H9 (cell line): Measurements from ENCODE around the gene MLLT3. TPM values are rescaled to one million over a fixed set of nuclear protein-coding genes. Genes with fewer than 3 reads are reported as not detected.

Source experiments
- DNase-seq: peaks from one replicate; pipeline ENCODE4 v3.0.0-alpha.2; 2017
- H2AFZ ChIP-seq: one replicate; pipeline ENCODE4 v1.6.1; 2013; ENCODE audit warnings: mild to moderate bottlenecking, low read length, control low read depth, moderate library complexity
- H2AK5ac ChIP-seq: 2 replicates; pipeline ENCODE4 v1.6.1; 2013; ENCODE audit warnings: low read length, control low read depth, mixed read lengths; ENCODE audit not compliant: insufficient read length
- H2BK120ac ChIP-seq: one replicate; pipeline ENCODE4 v1.6.1; 2013; ENCODE audit warnings: low read depth, mild to moderate bottlenecking, low read length, control low read depth, inconsistent platforms; ENCODE audit not compliant: poor library complexity, severe bottlenecking
- H2BK12ac ChIP-seq: 2 replicates; pipeline ENCODE4 v1.6.1; 2013; ENCODE audit warnings: low read length, control low read depth, mixed read lengths, low read depth; ENCODE audit not compliant: insufficient read length
- H2BK15ac ChIP-seq: 2 replicates; pipeline ENCODE4 v1.6.1; 2013; ENCODE audit warnings: low read depth, low read length, control low read depth
- H2BK20ac ChIP-seq: one replicate; pipeline ENCODE4 v1.6.1; 2013; ENCODE audit warnings: low read depth, mild to moderate bottlenecking, low read length, control low read depth, inconsistent platforms; ENCODE audit not compliant: poor library complexity, severe bottlenecking
- H2BK5ac ChIP-seq: 2 replicates; pipeline ENCODE4 v1.6.1; 2013; ENCODE audit warnings: low read length, control low read depth, mixed read lengths; ENCODE audit not compliant: insufficient read length
- H3K14ac ChIP-seq: 2 replicates; pipeline ENCODE4 v1.6.1; 2013; ENCODE audit warnings: low read length, control low read depth; ENCODE audit not compliant: insufficient read depth
- H3K18ac ChIP-seq: 2 replicates; pipeline ENCODE4 v1.6.1; 2013; ENCODE audit warnings: low read depth, mild to moderate bottlenecking, mixed read lengths, low read length, control low read depth; ENCODE audit not compliant: insufficient read length
- H3K23ac ChIP-seq: 2 replicates; pipeline ENCODE4 v1.6.1; 2013; ENCODE audit warnings: low read length, control low read depth, mixed read lengths, low read depth; ENCODE audit not compliant: insufficient read length
- H3K23me2 ChIP-seq: 2 replicates; pipeline ENCODE4 v1.6.1; 2013; ENCODE audit warnings: low read depth, mild to moderate bottlenecking, mixed read lengths, low read length, control low read depth; ENCODE audit not compliant: insufficient read length, poor library complexity, severe bottlenecking
- H3K27ac ChIP-seq: 2 replicates; pipeline ENCODE4 v1.5.1; 2013; ENCODE audit warnings: low read length, control low read depth, mixed read lengths, low read depth; ENCODE audit not compliant: insufficient read length
- H3K27me3 ChIP-seq: 2 replicates; pipeline ENCODE4 v1.6.1; 2013; ENCODE audit warnings: low read length, control low read depth, inconsistent platforms; ENCODE audit not compliant: insufficient read depth
- H3K4ac ChIP-seq: 2 replicates; pipeline ENCODE4 v1.6.1; 2013; ENCODE audit warnings: low read depth, mild to moderate bottlenecking, control low read depth, inconsistent platforms, low read length, moderate library complexity
- H3K4me1 ChIP-seq: 2 replicates; pipeline ENCODE4 v1.6.1; 2013; ENCODE audit warnings: low read length, control low read depth, inconsistent platforms; ENCODE audit not compliant: insufficient read depth
- H3K4me2 ChIP-seq: 2 replicates; pipeline ENCODE4 v1.6.1; 2013; ENCODE audit warnings: low read length, control low read depth, mixed read lengths; ENCODE audit not compliant: insufficient read length, insufficient read depth
- H3K56ac ChIP-seq: 2 replicates; pipeline ENCODE4 v1.6.1; 2013; ENCODE audit warnings: low read depth, mild to moderate bottlenecking, mixed read lengths, low read length, control low read depth; ENCODE audit not compliant: insufficient read length
- H3K79me1 ChIP-seq: 2 replicates; pipeline ENCODE4 v1.6.1; 2013; ENCODE audit warnings: low read depth, mild to moderate bottlenecking, moderate library complexity, low read length, control low read depth, inconsistent platforms; ENCODE audit not compliant: insufficient read depth, poor library complexity, severe bottlenecking
- H3K79me2 ChIP-seq: 2 replicates; pipeline ENCODE4 v1.6.1; 2013; ENCODE audit warnings: low read length, control low read depth, inconsistent platforms; ENCODE audit not compliant: insufficient read depth
- H3K9ac ChIP-seq: 2 replicates; pipeline ENCODE4 v1.6.1; 2013; ENCODE audit warnings: low read length, control low read depth, mixed read lengths; ENCODE audit not compliant: insufficient read length; ENCODE audit errors: extremely low read depth
- H3K9me3 ChIP-seq: one replicate; pipeline ENCODE4 v1.6.1; 2013; ENCODE audit warnings: low read depth, low read length, inconsistent platforms; ENCODE audit not compliant: control insufficient read depth
- H3T11ph ChIP-seq: one replicate; pipeline ENCODE4 v1.6.1; 2013; ENCODE audit warnings: mild to moderate bottlenecking, low read length, control low read depth, inconsistent platforms
- H4K20me1 ChIP-seq: one replicate; pipeline ENCODE4 v1.6.1; 2013; ENCODE audit not compliant: control insufficient read depth, insufficient read length, insufficient read depth
- H4K5ac ChIP-seq: 2 replicates; pipeline ENCODE4 v1.6.1; 2013; ENCODE audit warnings: low read depth, mild to moderate bottlenecking, mixed read lengths, low read length, control low read depth; ENCODE audit not compliant: insufficient read length
- H4K8ac ChIP-seq: replicated peaks from 2 replicates; pipeline ENCODE4 v1.6.1; 2013; ENCODE audit warnings: low read length, control low read depth, mixed read lengths, low read depth; ENCODE audit not compliant: insufficient read length
- H4K91ac ChIP-seq: 2 replicates; pipeline ENCODE4 v1.6.1; 2013; ENCODE audit warnings: low read depth, mild to moderate bottlenecking, moderate library complexity, mixed read lengths, low read length, control low read depth; ENCODE audit not compliant: insufficient read length
- H3K27ac Mint-ChIP-seq, 3 experiments: 2 replicates in 2 of 3; 3 replicates in 1 of 3; pipeline ENCODE4 v1.8.0; 2020 to 2021; ENCODE audit warnings: mixed read lengths in 3 of 3, mild to moderate bottlenecking in 1 of 3, moderate library complexity in 1 of 3
- H3K27me3 Mint-ChIP-seq: 2 replicates; pipeline ENCODE4 v1.8.0; 2021; ENCODE audit warnings: low read depth, mild to moderate bottlenecking, moderate library complexity, mixed read lengths
- H3K36me3 Mint-ChIP-seq, 3 experiments: 2 replicates in 2 of 3; 3 replicates in 1 of 3; pipeline ENCODE4 v1.8.0; 2020 to 2021; ENCODE audit warnings: low read depth in 3 of 3, mixed read lengths in 3 of 3; ENCODE audit not compliant: insufficient read depth in 1 of 3
- H3K4me1 Mint-ChIP-seq, 2 experiments: 2 replicates each; pipeline ENCODE4 v1.8.0; 2020; ENCODE audit warnings: mixed read lengths in 2 of 2
- H3K4me3 Mint-ChIP-seq, 2 experiments: 2 replicates in 1 of 2; 3 replicates in 1 of 2; pipeline ENCODE4 v1.8.0; 2020 to 2021; ENCODE audit warnings: mild to moderate bottlenecking in 2 of 2, mixed read lengths in 2 of 2, moderate library complexity in 1 of 2
- H3K9me3 Mint-ChIP-seq, 2 experiments: 2 replicates in 1 of 2; 3 replicates in 1 of 2; pipeline ENCODE4 v1.8.0; 2020; ENCODE audit warnings: mild to moderate bottlenecking in 2 of 2, mixed read lengths in 2 of 2, moderate library complexity in 1 of 2
- whole genome bisulfite sequencing: extraction: QIAGEN DNeasy Blood & Tissue Kit; methylation state at CpG from one replicate; pipeline ENCODE4 v1.1.7; 2013; ENCODE audit warnings: missing lambda C conversion rate, low lambda C conversion rate, mixed read lengths; ENCODE audit not compliant: insufficient read length; ENCODE audit errors: extremely low coverage; 5-methylcytosine and 5-hydroxymethylcytosine counted together
- total RNA-seq: library from RNA; stranded (reverse); gene quantifications from 2 replicates; pipeline ENCODE4 v1.2.1, GENCODE V29; 2021
- TF ChIP-seq, protein P1 (sequence below): fragments of 200-600 bp; sonication (generic); conservative IDR thresholded peaks from 3 replicates; pipeline ENCODE4 v1.8.0; 2021; ENCODE audit warnings: antibody characterized with exemption, mild to moderate bottlenecking

The MLLT3 gene
- total RNA-seq, 1 experiment from 2014 or later: 3.9 TPM

GRCh38 chr9:20314981-20315380 is 307.3 kb downstream of the MLLT3 start:
- H2BK15ac ChIP-seq: no peak overlapping the region
- no peak overlapping the region for H3K56ac ChIP-seq
- H3K14ac ChIP-seq: no peak overlapping the region
- H2BK5ac ChIP-seq: no peak overlapping the region
- no peak overlapping the region for H4K91ac ChIP-seq
- H3K23me2 ChIP-seq: no peaks in the 10 kb centered on the region
- no peak overlapping the region for H3K4me2 ChIP-seq
- Mint-ChIP-seq H3K4me3 (no peak overlapping the region), H3K36me3 (peaks cover 0 to 6% (median 3%) of the 10 kb centered on the region in 3 experiments; a peak in 3 of 7 replicates), H3K27ac (no peak overlapping the region), H3K9me3 (peaks cover 0 to 7% of the 10 kb centered on the region in 2 experiments; a peak in 3 of 5 replicates), H3K4me1 (peaks cover 7 to 16% of the 10 kb centered on the region in 2 experiments), H3K27me3 (peaks cover 2% of the 10 kb centered on the region; the same call in 1 of the 2 replicates)
- H2AFZ ChIP-seq: no peak overlapping the region
- no peak overlapping the region for H4K8ac ChIP-seq
- H3T11ph ChIP-seq: no peak overlapping the region
- WGBS: no CpG with 5 or more reads among the region's 3 CpGs
- no peaks in the 10 kb centered on the region for H3K79me2 ChIP-seq
- H3K4ac ChIP-seq: no peak overlapping the region
- no peaks in the 10 kb centered on the region for H3K27me3 ChIP-seq
- no peak overlapping the region for H2BK120ac ChIP-seq
- no peak overlapping the region for H2BK12ac ChIP-seq
- no peaks in the 10 kb centered on the region for H4K20me1 ChIP-seq
- no peak overlapping the region for H2BK20ac ChIP-seq
- no peak overlapping the region for H3K27ac ChIP-seq
- H3K9me3 ChIP-seq: no peaks in the 10 kb centered on the region
- H3K79me1 ChIP-seq: no peaks in the 10 kb centered on the region
- H3K9ac ChIP-seq: no peak overlapping the region
- no peak for DNase-seq
- H2AK5ac ChIP-seq: no peak overlapping the region
- no peak overlapping the region for H4K5ac ChIP-seq
- no peak overlapping the region for H3K18ac ChIP-seq
- TF ChIP-seq, protein P1, sequence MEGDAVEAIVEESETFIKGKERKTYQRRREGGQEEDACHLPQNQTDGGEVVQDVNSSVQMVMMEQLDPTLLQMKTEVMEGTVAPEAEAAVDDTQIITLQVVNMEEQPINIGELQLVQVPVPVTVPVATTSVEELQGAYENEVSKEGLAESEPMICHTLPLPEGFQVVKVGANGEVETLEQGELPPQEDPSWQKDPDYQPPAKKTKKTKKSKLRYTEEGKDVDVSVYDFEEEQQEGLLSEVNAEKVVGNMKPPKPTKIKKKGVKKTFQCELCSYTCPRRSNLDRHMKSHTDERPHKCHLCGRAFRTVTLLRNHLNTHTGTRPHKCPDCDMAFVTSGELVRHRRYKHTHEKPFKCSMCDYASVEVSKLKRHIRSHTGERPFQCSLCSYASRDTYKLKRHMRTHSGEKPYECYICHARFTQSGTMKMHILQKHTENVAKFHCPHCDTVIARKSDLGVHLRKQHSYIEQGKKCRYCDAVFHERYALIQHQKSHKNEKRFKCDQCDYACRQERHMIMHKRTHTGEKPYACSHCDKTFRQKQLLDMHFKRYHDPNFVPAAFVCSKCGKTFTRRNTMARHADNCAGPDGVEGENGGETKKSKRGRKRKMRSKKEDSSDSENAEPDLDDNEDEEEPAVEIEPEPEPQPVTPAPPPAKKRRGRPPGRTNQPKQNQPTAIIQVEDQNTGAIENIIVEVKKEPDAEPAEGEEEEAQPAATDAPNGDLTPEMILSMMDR: no peak
- no peak overlapping the region for H3K23ac ChIP-seq
- H3K4me1 ChIP-seq: no peaks in the 10 kb centered on the region
